GM21576 (cell line): Measurements from ENCODE around the gene GINS2.

Experiments used
- ATAC-seq: cut with Tn5 transposase; IDR thresholded peaks from one replicate; pipeline ENCODE4 v1.9.1; 2021; ENCODE audit warnings: mild to moderate bottlenecking, moderate library complexity; ENCODE audit not compliant: unreplicated experiment

Gene GINS2

GRCh38 chr16:85628265-85628556 is 60.5 kb downstream of the GINS2 start:
- ATAC-seq: no peak

- ATAC-seq: no peak
Measured at GRCh38 chr16:85627526-85628264, 61.1 kb downstream of the GINS2 start.

- no peak for ATAC-seq
Measured at GRCh38 chr16:85627089-85627488, 61.7 kb downstream of the GINS2 start.
